CD4-positive, alpha-beta T cell (primary cell): ENCODE data around the gene ELFN1. TPM values are rescaled to one million over a fixed set of nuclear protein-coding genes. Genes with fewer than 3 reads are reported as not detected.

Experiments
- ATAC-seq: fragments of 200-7000 bp; cut with Tn5 transposase; one replicate; pipeline ENCODE4 v1.10.0; 2022; ENCODE audit warnings: mild to moderate bottlenecking; ENCODE audit not compliant: poor library complexity
- CTCF ChIA-PET: fragments of 350-600 bp; sonication (Branson Sonifier 250); formaldehyde crosslinking; loops from one replicate; lab custom pipeline; 2021; ENCODE audit warnings: antibody characterized with exemption, inconsistent platforms; lab: Charles Lee
- POLR2A ChIA-PET: fragments of 350-600 bp; sonication (Branson Sonifier 250); formaldehyde crosslinking; loops from one replicate; lab custom pipeline; 2021; ENCODE audit warnings: antibody characterized with exemption, inconsistent platforms; lab: Charles Lee
- DNase-seq, 14 experiments: peaks; one replicate each; pipeline ENCODE4 v3.0.0-alpha.2; 2013 to 2020; ENCODE audit warnings: mixed read lengths in 2 of 14
- H3K27ac ChIP-seq, 2 donors: one replicate each; pipeline versions ENCODE4 v1.5.1 to v1.7.0; 2013; ENCODE audit warnings: low read length in 2 of 2, low read depth in 1 of 2, mild to moderate bottlenecking in 1 of 2
- H3K27me3 ChIP-seq, 2 experiments: 1 replicate in 1 of 2; 2 replicates in 1 of 2; pipeline versions ENCODE4 v1.6.1 to v1.7.0; 2013; ENCODE audit warnings: low read length in 2 of 2, control low read depth in 1 of 2, mild to moderate bottlenecking in 1 of 2, moderate library complexity in 1 of 2; ENCODE audit not compliant: insufficient read depth in 2 of 2, control insufficient read depth in 1 of 2
- H3K36me3 ChIP-seq: one replicate; pipeline ENCODE4 v1.6.1; 2013; ENCODE audit warnings: low read length, control low read depth; ENCODE audit not compliant: insufficient read depth
- H3K4me1 ChIP-seq: one replicate; pipeline ENCODE4 v1.6.1; 2013; ENCODE audit warnings: low read length, control low read depth; ENCODE audit not compliant: insufficient read depth
- H3K4me3 ChIP-seq: one replicate; pipeline ENCODE4 v1.5.1; 2013; ENCODE audit warnings: mild to moderate bottlenecking, low read length, moderate library complexity
- H3K9me3 ChIP-seq, 2 experiments: 1 replicate in 1 of 2; 2 replicates in 1 of 2; pipeline versions ENCODE4 v1.6.1 to v1.7.0; 2013; ENCODE audit warnings: low read length in 2 of 2, mild to moderate bottlenecking in 2 of 2, control low read depth in 1 of 2, moderate library complexity in 1 of 2; ENCODE audit not compliant: control insufficient read depth in 1 of 2, insufficient read depth in 1 of 2
- H3K27ac Mint-ChIP-seq: one replicate; pipeline ENCODE4 v1.8.0; 2020; ENCODE audit warnings: mixed read lengths
- H3K27me3 Mint-ChIP-seq: one replicate; pipeline ENCODE4 v1.8.0; 2021; ENCODE audit warnings: mixed read lengths
- H3K36me3 Mint-ChIP-seq: one replicate; pipeline ENCODE4 v1.8.0; 2021; ENCODE audit warnings: low read depth, mixed read lengths
- H3K4me1 Mint-ChIP-seq: one replicate; pipeline ENCODE4 v1.8.0; 2021; ENCODE audit warnings: low read depth, mixed read lengths
- H3K4me3 Mint-ChIP-seq: one replicate; pipeline ENCODE4 v1.8.0; 2020; ENCODE audit warnings: mild to moderate bottlenecking, mixed read lengths
- H3K9me3 Mint-ChIP-seq: one replicate; pipeline ENCODE4 v1.8.0; 2020; ENCODE audit warnings: mixed read lengths
- intact Hi-C, 2 experiments: fragments of 100-400 bp; cut with DNase I in 1 of 2; cut with micrococcal nuclease in 1 of 2; formaldehyde crosslinking; loops; one replicate each; pipeline versions ENCODE4 v1.15.1 to v1.9.0; 2023 to 2025; cut with DNase I, micrococcal nuclease
- total RNA-seq, 174 experiments: library from RNA in 2 of 174; stranded (reverse) in 2 of 174; gene quantifications; one replicate each; pipeline ENCODE4 v1.2.3 and lab custom pipeline; 2021 to 2026
- TF ChIP-seq, protein P1 (sequence below): fragments of 200-600 bp; IDR thresholded peaks from one replicate; pipeline ENCODE4 v1.8.0; 2022; ENCODE audit warnings: antibody characterized with exemption, mild to moderate bottlenecking

The ELFN1 gene
- total RNA-seq, 2 experiments from 2014 or later: not detected

- CTCF ChIA-PET: no interaction called here
- H3K36me3 Mint-ChIP-seq: no peaks in the 10 kb centered on the region
- no peak for ATAC-seq
Observed at GRCh38 chr7:1644341-1645070, 25.6 kb upstream of the ELFN1 start.

DNA sequence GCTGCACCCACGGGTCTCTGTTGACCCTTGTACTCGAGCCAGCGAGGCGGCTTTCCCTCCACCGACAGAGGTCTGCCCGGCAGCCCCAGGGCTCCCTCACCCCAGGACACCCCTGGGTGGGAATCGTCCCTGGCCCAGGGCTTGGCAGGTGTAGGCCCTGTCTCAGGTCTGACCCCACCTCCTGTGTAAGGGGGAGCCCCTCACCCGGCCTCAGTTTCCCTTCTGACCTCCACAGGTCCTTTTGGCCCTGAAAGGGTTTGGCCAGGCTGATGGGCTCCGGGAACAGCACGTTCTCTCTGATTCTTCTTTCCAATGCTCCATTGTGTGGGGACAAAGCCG is 25.0 kb upstream of the ELFN1 start:
- Histone ChIP-seq H3K27ac (no peak overlapping the region), H3K36me3 (no peaks in the 10 kb centered on the region), H3K4me3 (no peak overlapping the region), H3K27me3 (peaks cover 2 to 9% of the 10 kb centered on the region in 2 experiments), H3K9me3 (peaks cover 0 to 5% of the 10 kb centered on the region in 2 experiments), H3K4me1 (no peaks in the 10 kb centered on the region)
- H3K9me3 Mint-ChIP-seq: no peaks in the 10 kb centered on the region
- TF ChIP-seq, protein P1, sequence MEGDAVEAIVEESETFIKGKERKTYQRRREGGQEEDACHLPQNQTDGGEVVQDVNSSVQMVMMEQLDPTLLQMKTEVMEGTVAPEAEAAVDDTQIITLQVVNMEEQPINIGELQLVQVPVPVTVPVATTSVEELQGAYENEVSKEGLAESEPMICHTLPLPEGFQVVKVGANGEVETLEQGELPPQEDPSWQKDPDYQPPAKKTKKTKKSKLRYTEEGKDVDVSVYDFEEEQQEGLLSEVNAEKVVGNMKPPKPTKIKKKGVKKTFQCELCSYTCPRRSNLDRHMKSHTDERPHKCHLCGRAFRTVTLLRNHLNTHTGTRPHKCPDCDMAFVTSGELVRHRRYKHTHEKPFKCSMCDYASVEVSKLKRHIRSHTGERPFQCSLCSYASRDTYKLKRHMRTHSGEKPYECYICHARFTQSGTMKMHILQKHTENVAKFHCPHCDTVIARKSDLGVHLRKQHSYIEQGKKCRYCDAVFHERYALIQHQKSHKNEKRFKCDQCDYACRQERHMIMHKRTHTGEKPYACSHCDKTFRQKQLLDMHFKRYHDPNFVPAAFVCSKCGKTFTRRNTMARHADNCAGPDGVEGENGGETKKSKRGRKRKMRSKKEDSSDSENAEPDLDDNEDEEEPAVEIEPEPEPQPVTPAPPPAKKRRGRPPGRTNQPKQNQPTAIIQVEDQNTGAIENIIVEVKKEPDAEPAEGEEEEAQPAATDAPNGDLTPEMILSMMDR: no peak
- H3K27me3 Mint-ChIP-seq: peaks cover 8% of the 10 kb centered on the region
- no peak for ATAC-seq
- H3K27ac Mint-ChIP-seq: no peak overlapping the region
- H3K4me3 Mint-ChIP-seq: no peak overlapping the region
- POLR2A ChIA-PET: no interaction called here
- H3K4me1 Mint-ChIP-seq: no peaks in the 10 kb centered on the region
- intact Hi-C loops: no loop called here
- CTCF ChIA-PET: no interaction called here
- DNase-seq: no peak
- H3K36me3 Mint-ChIP-seq: no peaks in the 10 kb centered on the region

More at GRCh38 chr7:1644341-1645070, 25.6 kb upstream of the ELFN1 start:
- H3K4me1 ChIP-seq: no peaks in the 10 kb centered on the region
- TF ChIP-seq, protein P1: no peak
- Mint-ChIP-seq H3K4me3 (no peak overlapping the region), H3K27me3 (peaks cover 8% of the 10 kb centered on the region), H3K9me3 (no peaks in the 10 kb centered on the region), H3K4me1 (no peaks in the 10 kb centered on the region), H3K27ac (no peak overlapping the region)
- no peaks in the 10 kb centered on the region for H3K36me3 ChIP-seq
- H3K4me3 ChIP-seq: no peak overlapping the region
- intact Hi-C loops: no loop called here
- H3K27ac ChIP-seq: no peak overlapping the region
- DNase-seq: no peak
- peaks cover 0 to 5% of the 10 kb centered on the region in 2 experiments for H3K9me3 ChIP-seq
- POLR2A ChIA-PET: no interaction called here
- peaks cover 2 to 9% of the 10 kb centered on the region in 2 experiments for H3K27me3 ChIP-seq

GRCh38 chr7:1645476-1645875 is 24.6 kb upstream of the ELFN1 start:
- Mint-ChIP-seq H3K4me3 (no peak overlapping the region), H3K4me1 (no peaks in the 10 kb centered on the region), H3K27ac (no peak overlapping the region), H3K36me3 (no peaks in the 10 kb centered on the region), H3K9me3 (no peaks in the 10 kb centered on the region), H3K27me3 (peaks cover 8% of the 10 kb centered on the region)
- peak in 1 of 14 experiments; percentile 2 for DNase-seq
- intact Hi-C loops: no loop called here
- Histone ChIP-seq H3K4me3 (no peak overlapping the region), H3K27ac (no peak overlapping the region), H3K27me3 (peaks cover 2 to 9% of the 10 kb centered on the region in 2 experiments), H3K36me3 (no peaks in the 10 kb centered on the region), H3K9me3 (peaks cover 0 to 5% of the 10 kb centered on the region in 2 experiments), H3K4me1 (no peaks in the 10 kb centered on the region)
- POLR2A ChIA-PET: no interaction called here
- TF ChIP-seq, protein P1: no peak
- CTCF ChIA-PET: no interaction called here
- ATAC-seq: no peak
